CD4-positive, alpha-beta T cell treated with Interleukin-17A for 1 hour (primary cell): ENCODE results near the gene EPHA1.
"Not testable (repeated sequence)": the region's sequence is repeated elsewhere in the genome, so short reads cannot be mapped to it uniquely, and the experiment has no call there.

Experiments used
- DNase-seq: peaks from one replicate; pipeline ENCODE4 v3.0.0-alpha.2; 2020

Gene EPHA1

DNA sequence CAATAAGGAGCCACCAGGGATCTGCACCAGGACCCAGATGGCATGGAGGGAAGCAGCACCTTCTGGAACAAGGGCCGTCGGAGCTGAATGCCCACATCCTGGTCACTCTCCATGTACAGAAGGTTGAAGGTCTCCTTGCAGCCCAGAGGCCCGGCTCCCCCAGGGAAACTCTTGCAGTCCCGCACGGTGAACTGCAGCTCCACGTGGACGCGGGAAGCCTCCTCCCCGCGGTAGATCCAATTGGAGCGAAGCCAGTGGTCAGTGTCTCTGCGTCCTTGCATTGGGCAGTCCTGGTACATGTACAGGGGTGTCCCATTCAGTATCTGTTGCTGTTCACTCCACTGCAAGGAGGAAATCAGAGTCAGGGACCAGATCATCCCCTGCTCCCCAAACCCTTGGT lies 7.4 kb downstream of the EPHA1 start:
- DNase-seq, result no peak

DNA sequence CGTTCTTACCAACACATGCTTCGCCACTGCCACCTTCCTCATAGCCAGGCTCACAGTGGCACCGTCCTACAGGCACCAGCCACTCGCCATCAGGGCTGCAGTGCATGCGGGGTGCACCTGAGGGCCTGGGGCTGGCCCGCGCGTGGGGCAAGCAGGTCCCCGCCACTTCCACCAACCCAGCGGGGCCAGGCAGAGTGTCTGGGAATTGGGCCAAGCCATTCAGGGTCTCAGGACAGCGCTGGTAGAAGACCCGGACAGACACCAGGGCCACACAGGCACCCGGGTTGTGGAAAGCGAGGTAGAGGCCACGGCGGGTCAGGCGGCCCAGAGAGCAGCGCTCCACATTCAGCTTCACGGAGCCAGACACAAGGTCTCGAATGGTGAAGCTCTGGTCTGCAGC lies 9.0 kb downstream of the EPHA1 start:
- no peak for DNase-seq

DNA sequence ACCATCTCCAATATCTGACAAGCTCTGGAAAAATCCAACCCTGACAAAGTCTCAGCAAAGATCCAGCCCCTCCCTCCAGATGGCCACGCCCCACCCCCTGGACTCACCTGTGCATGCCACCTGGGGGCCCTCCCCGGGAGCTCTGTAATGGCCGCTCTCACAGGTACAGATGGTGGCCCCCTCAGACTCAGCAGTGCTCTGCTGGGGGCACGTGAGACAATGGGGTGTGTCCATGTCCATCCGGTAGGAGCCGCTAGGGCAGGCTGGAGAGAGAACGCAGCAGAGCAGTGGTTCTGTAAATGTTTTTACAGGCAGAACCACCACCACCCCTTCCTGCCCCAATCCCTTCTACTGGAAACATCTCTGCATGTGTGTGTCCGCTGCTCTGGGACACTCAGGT lies 9.5 kb downstream of the EPHA1 start:
- DNase-seq, result no peak

DNA sequence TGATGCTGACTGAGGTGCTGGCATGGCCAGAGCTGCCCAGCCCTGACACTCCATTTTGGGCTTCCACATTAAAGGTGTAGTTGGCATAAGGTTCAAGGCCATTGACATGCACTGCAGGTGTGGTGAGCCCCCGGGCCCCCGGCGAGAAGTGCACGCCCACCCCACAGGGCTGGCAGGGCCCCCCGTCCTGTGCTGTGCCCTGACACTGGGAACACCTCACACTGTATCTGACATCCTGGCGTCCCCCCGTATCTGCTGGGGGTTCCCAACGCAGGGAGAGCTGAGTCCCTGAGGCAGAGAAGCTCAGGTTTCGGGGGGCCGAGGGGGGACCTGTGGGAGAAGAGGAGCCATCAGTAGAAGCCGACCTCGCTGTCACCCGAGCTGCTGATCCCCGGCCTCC lies 10.0 kb downstream of the EPHA1 start:
- DNase-seq, result no peak

DNA sequence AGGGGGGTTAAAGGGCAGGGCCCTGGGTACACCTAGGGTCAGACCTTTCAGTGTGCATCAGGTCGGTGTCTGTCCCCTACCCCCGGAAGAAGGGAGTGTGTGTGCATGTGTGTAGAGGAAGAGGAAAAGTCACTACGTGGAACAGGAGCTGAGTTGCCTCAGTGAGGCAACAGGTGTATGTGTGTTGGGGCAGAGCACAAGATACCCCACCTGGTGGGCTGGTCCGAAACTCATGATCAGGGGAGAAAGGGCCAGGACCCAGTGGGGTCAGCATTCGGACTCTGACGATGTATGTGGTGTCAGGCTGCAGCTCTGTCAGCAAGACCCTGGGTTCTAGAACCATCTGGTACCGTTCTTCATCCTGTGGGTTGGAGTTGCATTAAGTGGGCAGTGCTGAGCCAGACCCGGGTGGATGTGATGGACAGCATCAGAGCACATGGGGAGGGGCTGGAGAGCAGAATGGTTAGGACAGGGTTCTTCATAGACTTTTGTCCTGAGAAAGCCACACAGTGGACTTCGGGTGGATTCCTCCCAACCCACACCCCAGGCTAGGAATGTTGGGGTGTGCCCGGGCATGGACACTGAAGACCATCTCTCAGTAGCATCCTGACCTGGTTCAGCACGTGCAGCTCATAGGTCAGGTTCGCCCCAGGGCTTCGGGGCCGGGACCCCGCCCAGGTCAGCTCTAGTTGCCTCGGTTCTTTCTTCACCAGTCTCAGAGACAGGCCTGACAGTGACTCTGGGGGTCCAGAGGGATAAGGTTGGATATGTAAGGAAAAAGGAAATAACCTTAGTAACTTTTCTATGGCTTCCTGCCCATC lies 10.7 kb downstream of the EPHA1 start:
- no peak for DNase-seq

DNA sequence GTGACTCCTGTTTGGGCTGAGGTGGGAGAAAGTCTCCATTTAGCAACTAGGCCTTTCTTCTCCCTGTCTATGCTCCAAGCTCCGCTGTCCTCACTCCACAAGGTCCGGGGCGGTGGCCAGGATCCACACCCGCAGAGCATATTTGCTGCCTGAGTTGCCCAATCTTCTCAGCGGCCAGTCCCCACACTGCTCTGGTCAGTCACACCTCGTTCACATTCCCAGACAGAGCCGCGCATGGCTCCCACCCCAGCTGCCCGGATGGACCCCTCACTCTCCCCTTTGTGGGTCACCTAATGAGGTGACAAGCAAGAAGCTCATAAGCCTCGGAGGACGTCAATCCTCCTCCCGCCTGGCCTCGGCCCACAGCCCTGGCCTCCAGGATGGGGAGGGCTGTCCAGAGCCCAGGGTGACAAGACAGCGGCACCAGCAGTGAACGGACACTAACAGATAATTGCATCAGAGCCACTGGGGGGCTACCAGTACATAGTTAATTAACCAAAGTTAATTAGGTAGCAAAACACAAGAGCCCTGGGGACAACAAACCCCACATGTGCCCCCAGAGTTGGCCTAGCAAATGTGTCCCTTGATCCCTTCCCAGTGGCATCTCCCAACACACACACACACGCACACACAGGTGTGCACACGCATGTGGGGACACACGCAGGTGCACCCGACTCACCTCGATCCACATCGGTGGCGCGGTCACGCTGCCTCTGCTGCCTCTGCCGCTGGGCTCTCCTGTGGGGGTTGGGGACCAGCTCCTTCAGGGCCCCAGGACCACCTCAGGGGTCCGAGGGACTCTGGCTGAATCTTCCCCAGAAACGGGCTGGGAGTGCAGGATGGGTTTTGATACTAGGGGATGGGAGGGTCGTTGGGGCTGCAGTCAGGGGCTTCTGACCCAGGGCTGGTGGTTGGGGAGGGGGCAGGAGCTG lies 11.8 kb downstream of the EPHA1 start:
- no peak for DNase-seq

DNA sequence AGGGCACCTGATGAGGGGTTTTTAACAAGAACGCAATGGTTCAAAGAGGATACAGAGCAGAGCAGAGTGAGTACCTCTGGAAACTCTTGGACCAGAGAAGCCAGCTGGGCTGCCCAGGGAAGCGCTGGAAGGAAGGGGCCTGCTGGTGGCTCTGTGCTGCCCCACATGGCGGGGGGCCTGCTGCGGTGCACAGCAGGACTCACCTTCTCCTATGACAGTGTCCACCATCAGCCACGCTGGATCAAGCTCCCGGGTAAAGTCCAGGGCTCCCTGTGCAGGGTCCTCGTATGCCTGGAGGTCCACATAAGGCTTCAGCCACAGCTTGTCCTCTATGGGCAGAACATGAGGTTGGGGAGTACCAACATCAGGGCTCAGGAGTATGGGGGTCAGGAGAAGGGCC lies 12.5 kb downstream of the EPHA1 start:
- DNase-seq, result no peak

DNA sequence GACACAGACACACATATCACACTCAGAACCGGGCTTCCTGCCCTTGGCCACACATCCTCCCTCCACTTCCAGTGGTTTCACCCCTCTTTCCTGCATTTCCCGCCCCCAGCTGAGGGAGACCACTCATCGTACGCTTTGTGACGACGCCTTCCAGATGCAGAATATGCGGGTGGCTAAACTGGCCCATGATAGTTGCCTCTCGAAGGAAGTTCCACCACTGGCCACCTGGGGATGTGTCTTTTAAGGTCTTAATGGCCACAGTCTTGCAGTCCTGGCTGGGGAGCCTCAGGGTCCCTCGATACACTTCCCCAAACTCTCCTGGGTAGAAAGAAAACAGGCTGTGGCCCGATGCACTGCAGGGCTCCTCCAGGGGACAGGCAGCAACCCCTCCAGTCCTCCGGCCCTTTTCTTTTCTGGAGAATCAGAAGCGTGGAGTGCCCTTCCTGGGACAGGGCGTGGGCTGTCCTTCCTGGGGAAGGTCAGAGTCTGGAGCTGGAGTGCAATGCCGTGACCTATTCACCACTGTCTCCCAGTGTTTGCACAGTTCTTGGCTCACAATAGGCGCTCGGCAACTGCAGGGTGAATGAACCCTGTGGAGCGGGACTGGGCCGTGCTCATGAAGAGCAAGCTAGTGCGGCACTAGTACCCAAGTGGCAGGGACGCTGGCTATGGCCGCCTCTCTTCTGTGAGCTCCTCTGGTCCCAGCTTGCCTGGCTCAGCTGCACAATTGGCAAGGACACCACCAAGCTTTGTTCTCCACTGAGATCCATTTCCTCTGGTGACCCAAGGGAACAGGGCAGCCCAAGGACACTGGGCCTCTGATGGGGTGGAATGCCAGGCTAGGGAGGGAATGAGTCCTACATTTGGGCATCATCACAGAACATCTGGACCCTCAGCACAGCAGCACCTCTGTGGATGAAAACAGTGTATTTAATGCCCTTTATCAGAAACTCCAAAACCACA lies 13.2 kb downstream of the EPHA1 start:
- no peak for DNase-seq

DNA sequence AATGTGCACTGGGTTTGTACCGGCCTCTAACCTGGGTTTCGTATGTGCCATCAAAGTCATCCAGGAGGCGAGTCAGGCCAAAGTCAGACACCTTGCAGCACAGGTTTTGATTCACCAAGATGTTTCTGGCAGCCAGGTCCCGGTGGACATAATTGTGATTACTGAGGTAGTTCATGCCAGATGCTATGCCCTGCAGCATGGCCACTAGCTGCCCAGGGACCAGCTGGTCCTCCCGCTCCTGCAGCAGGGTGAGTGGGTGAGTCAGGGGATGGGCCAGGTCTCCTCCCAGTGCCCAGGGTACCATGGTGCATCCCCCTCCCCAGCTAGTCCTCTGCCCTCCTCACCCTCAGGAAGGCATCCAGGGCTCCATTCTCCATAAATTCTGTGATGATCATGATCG lies 13.9 kb downstream of the EPHA1 start:
- no peak for DNase-seq

DNA sequence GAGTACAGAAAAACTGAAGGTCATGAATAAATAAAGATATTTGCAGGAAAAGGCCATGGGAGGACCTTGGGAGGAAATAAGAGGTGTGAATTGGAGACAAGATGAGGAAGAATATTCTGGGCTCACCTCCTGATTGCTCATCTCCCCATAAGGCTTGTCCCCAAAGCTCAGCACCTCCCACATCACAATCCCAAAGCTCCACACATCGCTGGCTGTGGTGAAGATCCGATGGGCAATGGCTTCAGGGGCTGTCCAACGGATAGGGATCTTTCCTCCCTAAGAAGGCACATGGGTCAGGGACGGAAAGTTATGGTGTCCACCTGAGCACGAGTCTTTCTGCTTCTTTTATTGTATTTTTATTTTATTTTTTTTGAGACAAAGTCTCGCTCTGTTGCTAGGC lies 14.6 kb downstream of the EPHA1 start:
- no peak for DNase-seq

DNA sequence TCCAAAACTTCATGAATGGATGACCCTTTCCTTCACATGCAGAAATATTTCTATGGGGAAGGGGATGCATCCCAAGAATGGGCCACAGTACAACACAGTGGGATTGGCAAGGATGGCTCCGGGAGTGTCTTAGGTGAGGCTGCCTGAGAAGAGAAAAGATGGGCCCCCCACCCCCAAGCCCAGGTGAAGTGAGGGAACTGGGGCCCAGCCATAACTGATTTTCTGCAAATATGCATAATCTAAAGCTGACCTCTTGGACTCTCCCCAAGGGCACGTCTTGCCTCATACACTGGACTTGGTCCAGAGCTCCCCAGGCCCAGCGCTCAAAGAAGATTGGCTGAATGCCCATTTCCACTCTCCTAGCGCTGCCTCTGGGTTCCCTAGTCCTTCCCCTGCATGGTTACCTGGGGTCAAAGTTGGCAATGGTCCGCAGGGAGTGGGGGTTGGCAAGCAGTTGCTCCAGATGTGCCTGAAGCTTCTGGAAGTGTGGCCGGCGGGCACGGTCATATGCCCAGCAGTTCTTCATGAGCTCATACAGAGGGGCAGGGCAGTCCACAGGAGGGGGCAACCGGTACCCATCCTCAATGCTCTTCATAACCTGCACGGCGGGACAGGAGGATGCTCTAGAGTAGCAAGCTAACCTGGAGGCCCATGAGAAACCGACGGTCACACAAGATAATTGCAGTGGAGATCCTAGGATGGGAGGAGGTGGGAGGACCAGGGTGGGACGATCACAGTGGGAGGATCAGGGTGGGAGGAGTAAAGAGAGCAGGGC lies 15.2 kb downstream of the EPHA1 start:
- no peak for DNase-seq

DNA sequence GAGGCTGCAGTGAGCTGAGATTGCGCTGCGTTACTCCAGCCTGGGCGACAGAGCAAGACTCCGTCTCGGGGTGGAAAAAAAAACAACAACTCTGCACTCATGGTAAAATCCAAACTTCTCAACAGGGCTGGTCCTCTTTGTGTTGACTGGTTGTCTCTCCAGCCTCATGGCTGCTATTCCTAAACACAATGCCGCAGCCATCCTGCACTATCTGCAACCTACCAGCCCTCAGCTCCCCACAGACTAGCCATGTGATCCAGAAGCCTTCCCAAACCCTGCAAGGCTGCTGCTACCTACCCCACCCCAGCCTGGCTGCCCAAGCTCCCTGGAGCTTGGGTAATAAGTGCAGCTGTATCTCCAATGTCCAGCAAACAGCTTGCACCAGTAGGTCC lies 15.8 kb downstream of the EPHA1 start:
- DNase-seq, result no peak

DNA sequence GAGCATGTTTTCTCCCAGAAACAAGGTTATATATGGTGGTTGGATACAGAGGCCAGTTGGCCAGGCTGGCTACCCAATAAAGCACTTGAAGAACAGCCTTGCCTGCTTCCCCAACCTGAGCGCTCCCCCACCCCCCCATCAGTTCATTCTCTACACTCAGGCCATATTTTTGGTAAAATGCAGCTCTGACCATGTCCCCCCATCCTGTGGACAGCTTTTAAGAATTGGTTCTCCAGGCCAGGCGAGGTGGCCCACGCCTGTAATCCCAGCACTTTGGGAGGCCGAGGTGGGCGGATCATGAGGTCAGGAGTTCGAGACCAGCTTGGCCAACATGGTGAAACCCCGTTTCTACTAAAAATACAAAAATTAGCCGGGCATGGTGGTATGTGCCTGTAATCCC lies 16.2 kb downstream of the EPHA1 start:
- not testable (repeated sequence) for DNase-seq

DNA sequence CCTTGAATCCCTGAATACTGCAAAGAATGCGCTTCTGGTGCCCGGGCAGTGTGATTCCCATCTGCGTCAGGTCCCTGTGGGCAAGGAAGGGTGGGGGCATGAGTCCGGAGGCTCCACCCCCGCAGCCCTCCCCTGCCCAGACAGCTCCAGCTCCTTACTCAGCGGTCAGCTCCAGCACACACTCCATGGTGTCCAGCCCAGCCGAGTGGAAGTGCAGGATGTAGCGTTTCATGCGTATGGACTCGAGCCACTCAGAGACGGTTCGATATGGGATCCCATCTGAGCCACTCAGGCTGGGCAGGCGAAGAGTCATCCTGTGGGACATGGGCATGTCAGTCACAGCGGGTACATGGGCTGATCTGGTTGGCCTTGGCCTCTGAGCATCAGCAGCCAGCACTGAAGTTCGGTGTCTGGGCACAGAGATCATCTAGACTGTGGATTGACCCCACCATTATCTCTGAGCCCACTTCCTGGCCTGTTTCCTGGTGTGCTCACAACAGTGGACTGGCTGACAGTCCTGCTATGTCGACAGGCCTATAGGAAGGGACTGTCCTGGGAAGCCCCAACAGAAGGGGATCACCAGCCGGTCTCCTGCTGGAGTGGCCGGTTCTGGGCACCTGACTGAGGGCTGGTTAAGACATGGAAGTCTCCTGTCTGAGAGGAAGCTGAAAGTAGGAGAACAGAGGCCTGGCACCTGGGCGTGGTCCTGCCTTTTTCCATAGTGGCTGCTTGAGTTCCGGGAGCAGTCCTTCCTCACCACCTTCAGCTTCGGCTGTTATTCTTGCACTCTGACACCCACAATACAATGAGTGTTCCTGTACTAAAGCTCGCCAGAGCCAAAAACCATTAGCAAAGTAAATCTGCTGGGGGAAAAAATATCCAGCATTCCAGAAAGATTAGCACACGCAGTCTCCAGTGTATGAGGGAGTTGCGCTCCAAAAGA lies 16.9 kb downstream of the EPHA1 start:
- DNase-seq, result no peak

DNA sequence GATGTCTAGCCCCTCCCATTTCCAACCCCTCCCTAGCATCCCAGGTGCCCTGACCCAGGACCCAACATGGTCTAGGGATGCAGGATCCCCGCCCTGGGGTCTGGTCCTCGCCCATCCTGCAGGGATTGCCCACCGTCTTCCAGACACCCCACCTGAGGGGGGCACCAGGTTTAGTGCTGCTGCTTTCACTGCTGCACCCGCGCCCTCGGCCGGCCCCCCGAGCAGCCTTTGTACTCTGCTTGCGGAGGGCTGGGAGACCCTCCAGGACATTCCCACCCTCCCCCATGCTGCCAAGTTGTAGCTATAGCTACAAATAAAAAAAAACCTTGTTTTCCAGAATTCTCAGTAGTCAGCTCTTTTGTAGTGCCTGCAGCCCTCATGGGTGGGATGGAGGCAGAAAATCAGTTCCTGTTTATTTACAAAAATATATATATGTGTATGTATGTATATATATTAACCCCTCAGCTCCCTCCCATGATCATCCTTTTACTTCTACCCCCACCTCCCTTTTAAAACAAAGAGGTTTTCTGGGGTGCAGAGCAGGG lies 17.8 kb downstream of the EPHA1 start:
- DNase-seq, result no peak

DNA sequence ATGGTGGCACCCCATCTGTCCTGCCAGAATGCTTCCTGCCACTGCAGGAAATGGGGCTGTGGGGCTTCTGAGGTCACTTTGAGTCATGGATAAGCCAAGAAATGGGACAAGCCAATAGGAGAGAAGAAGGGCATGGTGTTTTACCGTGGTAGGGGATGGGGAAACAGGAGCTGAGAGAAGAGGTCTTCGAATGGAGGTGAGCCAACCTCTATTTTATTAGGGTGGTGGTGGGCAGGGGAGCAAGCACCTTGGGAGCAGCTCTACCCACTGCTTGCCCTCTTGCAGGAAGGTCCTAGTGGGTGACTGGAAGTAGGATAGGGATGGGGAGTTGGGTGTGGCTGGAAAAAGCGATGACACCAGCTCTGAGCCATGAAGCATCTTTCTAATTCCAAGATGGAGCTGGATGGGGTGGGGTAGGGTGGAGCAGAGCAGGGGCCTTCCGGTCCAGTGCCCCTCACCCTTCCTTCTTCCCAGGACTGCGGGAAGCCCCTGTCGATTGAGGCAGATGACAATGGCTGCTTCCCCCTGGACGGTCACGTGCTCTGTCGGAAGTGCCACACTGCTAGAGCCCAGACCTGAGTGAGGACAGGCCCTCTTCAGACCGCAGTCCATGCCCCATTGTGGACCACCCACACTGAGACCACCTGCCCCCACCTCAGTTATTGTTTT lies 18.4 kb downstream of the EPHA1 start:
- no peak for DNase-seq

DNA sequence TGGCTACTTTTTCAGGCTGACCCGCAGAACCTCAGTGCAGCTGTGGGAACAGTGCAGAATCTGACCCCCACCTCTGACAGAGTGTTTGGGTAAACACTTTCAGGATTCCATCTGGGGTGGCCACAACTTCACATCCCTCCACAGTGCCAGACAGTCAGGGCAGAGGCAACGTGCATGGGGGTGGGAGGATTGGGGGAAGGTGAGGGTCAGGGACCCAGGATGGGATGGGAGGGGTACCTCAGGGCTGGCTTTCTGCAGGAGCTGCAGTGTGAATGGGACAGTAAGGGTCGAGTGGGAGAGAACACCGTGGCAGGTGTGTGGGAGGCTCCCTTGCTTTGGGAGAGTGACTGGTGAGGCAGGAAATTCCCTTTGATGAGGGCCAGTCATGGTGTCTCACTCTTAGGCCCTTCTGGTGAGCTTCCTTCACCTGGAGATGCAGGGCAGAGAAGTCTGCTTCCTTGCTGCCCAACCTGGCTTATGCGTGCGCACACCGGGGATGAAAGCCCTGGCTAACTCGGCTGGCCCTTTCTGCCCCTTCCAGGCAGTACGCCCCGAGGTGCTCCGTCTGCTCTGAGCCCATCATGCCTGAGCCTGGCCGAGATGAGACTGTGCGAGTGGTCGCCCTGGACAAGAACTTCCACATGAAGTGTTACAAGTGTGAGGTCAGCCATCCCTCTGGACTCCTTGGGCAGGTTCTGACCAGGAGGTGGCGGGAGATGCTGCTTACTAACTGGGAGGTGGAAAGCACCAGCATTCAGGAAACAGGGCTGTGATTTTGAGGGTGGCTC lies 19.1 kb downstream of the EPHA1 start:
- DNase-seq, result no peak

DNA sequence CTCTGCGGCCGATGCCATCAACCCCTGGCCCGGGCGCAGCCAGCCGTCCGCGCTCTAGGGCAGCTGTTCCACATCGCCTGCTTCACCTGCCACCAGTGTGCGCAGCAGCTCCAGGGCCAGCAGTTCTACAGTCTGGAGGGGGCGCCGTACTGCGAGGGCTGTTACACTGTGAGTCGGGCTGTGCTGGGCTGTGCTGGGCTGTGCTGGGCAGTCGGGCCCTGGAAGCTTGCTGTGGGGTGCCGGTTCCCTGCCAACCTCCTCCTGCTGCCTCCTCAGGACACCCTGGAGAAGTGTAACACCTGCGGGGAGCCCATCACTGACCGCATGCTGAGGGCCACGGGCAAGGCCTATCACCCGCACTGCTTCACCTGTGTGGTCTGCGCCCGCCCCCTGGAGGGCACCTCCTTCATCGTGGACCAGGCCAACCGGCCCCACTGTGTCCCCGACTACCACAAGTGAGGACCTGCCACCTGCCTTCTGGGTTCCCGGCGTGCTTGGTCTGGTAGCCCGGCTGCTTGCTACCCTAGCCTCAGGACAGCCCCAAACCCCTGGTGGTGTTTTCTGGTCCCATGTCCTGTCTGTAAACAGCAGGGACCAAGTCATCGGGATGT lies 20.1 kb downstream of the EPHA1 start:
- DNase-seq, result no peak

DNA sequence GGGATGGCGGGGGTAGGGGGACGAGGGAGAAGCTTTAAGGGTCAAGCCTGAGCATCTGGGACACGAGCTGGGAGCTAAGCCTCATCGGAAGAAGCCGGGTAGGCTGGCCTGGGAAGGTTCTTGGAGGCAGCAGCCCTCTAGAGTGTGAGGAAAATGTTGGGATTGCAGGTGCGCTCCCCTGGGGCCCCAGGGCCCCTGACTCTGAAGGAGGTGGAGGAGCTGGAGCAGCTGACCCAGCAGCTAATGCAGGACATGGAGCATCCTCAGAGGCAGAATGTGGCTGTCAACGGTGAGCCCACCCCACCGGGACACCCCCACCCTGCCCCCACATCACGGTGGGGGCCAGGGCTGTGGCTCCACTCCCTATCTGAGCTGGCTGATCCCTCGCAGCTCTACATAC lies 20.6 kb downstream of the EPHA1 start:
- no peak for DNase-seq
